Right lobe of liver (tissue), 6 donors: ENCODE data around the gene DNMT3A. TPM values are rescaled to one million over a fixed set of nuclear protein-coding genes. Genes with fewer than 3 reads are reported as not detected.

Experiments
- ATAC-seq, 4 donors: fragments of 200-7000 bp; cut with Tn5 transposase; one replicate each; pipeline ENCODE4 v1.9.1; 2020; ENCODE audit warnings: mild to moderate bottlenecking in 4 of 4, moderate library complexity in 4 of 4
- DNase-seq, 3 donors: peaks; one replicate each; pipeline ENCODE4 v3.0.0-alpha.2; 2020
- H3K27ac ChIP-seq, 3 donors: fragments of 200-600 bp; one replicate each; pipeline ENCODE4 v1.8.0; 2022
- H3K27me3 ChIP-seq, 2 donors: fragments of 200-600 bp; one replicate each; pipeline ENCODE4 v1.8.0; 2022
- H3K36me3 ChIP-seq, 4 donors: fragments of 200-600 bp; sonication (generic) in 1 of 4; one replicate each; pipeline versions ENCODE4 v1.5.1 to v1.8.0; 2017 to 2022; ENCODE audit warnings: control low read depth in 1 of 4
- H3K4me1 ChIP-seq, 4 donors: fragments of 200-600 bp; sonication (generic) in 1 of 4; one replicate each; pipeline versions ENCODE4 v1.5.1 to v1.8.0; 2017 to 2022; ENCODE audit warnings: control low read depth in 1 of 4
- H3K4me3 ChIP-seq, 3 donors: fragments of 200-600 bp; one replicate each; pipeline ENCODE4 v1.8.0; 2022
- H3K9me3 ChIP-seq, 4 donors: fragments of 200-600 bp; sonication (generic) in 1 of 4; one replicate each; pipeline versions ENCODE4 v1.5.1 to v1.8.0; 2017 to 2022; ENCODE audit warnings: control low read depth in 1 of 4
- CTCF ChIP-seq, 4 donors: fragments of 200-600 bp in 3 of 4; fragments of 450-650 bp in 1 of 4; IDR thresholded peaks; one replicate each; pipeline versions ENCODE4 v1.5.1 to v1.8.0; 2016 to 2022; ENCODE audit warnings: antibody characterized with exemption in 4 of 4, mild to moderate bottlenecking in 2 of 4
- POLR2A ChIP-seq: fragments of 450-650 bp; IDR thresholded peaks from one replicate; pipeline ENCODE4 v1.6.1; 2017; ENCODE audit warnings: antibody characterized with exemption, mild to moderate bottlenecking
- WGBS: methylation state at CpG from one replicate; pipeline ENCODE4 v1.1.6; 2018; ENCODE audit warnings: low coverage, low lambda C conversion rate; ENCODE audit not compliant: insufficient coverage; ENCODE audit errors: missing lambda C conversion rate; 5-methylcytosine and 5-hydroxymethylcytosine counted together
- intact Hi-C, 2 donors: fragments of 100-400 bp; cut with DNase I; formaldehyde crosslinking; loops; one replicate each; pipeline versions ENCODE4 v1.11.2 to v1.14.1; 2022
- total RNA-seq, 6 experiments: library from RNA; depleted of rRNA in 2 of 6; stranded (reverse); fragments of >200 nt in 2 of 6; fragmentation: NEBNext Ultra II Directional in 3 of 6; extraction: Animal tissue kit (Norgen Biotek cat#: 25700) in 3 of 6; gene quantifications; one replicate each; pipeline versions ENCODE4 v1.1.0 to v1.2.4, GENCODE V29; 2016 to 2023
- donor health status: DM: no; HTN: yes; CAD: no.
- donor health status: DM: no; HTN: no; CAD: no.
- donor health status: DM: no; HTN: no; CAD: no.
- donor health status: DM: no; HTN: yes; CAD: no.
- donor health status: DM: no; HTN: yes; CAD: no.

Gene DNMT3A
- total RNA-seq, 6 experiments from 2014 or later = 4.9 to 13.3 (median 9.3) TPM

- Histone ChIP-seq H3K4me1 (no peaks in the 10 kb centered on the region), H3K27ac (no peak overlapping the region), H3K27me3 (no peaks in the 10 kb centered on the region), H3K9me3 (no peaks in the 10 kb centered on the region), H3K36me3 (no peaks in the 10 kb centered on the region), H3K4me3 (no peak overlapping the region)
- WGBS = 82% methylated on average over 3 of the region's 9 CpGs
- intact Hi-C loops = no loop called here
- DNase-seq (no peak), ATAC-seq (no peak)
- TF ChIP-seq CTCF (IDR thresholded peaks at IDR 0.05) (no peak), POLR2A (no peak)
Observed at GRCh38 chr2:25367296-25367695, 25.6 kb upstream of the DNMT3A start.

DNA sequence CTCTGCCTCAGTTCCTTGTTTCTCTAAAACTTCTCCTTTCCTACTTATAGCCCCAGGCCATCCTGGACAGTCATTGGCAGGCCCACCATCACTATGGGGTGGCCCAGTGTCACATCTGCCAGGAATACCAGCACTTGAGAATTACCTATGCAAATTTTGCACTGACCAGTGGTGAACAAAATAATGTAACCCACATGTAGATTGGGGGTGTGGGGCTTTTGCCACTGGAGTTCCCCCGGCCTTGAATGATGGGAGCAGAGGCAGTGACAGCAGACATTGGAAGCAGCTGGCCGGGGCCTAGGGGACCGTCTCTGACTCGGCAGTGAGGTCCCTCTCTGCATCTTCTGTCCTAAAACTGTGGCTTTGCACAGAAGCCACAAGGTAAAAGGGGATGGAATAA lies 24.9 kb upstream of the DNMT3A start:
- Histone ChIP-seq H3K9me3 (no peaks in the 10 kb centered on the region), H3K36me3 (no peaks in the 10 kb centered on the region), H3K4me3 (no peak overlapping the region), H3K4me1 (no peaks in the 10 kb centered on the region), H3K27me3 (no peaks in the 10 kb centered on the region), H3K27ac (no peak overlapping the region)
- no peak for TF ChIP-seq CTCF (IDR thresholded peaks at IDR 0.05)
- TF ChIP-seq POLR2A = no peak
- DNase-seq (no peak), ATAC-seq (no peak)
- 88% methylated on average over 3 of the region's 4 CpGs for WGBS
- intact Hi-C loops = no loop called here

- no peak for ATAC-seq
- WGBS = 51% methylated on average over 5 of the region's 5 CpGs
- intact Hi-C loops = no loop called here
- DNase-seq = no peak
- H3K27me3 ChIP-seq = no peaks in the 10 kb centered on the region
- no peak overlapping the region for H3K4me3 ChIP-seq
- no peak overlapping the region for H3K27ac ChIP-seq
- no peaks in the 10 kb centered on the region for H3K4me1 ChIP-seq
- H3K9me3 ChIP-seq = no peaks in the 10 kb centered on the region
- H3K36me3 ChIP-seq = no peaks in the 10 kb centered on the region
- TF ChIP-seq POLR2A (no peak), CTCF (IDR thresholded peaks at IDR 0.05) (no peak)
Observed at GRCh38 chr2:25365241-25365640, 23.5 kb upstream of the DNMT3A start.

DNA sequence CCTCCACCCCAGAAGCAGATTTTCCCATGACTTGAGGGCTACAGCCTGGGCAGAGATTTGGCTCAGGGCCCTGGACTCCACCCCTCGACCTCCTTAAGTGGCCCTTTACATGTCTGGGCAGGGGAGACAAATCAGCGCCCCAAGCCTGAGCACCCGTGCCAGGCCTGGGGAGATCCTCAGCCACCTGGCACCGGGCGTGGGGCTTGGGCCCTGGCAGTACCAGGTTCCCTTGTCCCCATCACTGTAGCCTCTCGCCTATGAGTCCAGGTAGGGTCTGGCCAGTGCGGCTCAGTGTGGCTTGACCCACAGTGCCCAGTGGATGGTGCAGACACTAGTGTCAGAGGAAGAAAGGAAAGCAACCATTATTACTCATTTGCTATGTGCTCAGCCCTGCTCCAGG lies 22.0 kb upstream of the DNMT3A start:
- no peaks in the 10 kb centered on the region for H3K4me1 ChIP-seq
- no peaks in the 10 kb centered on the region for H3K9me3 ChIP-seq
- no peak overlapping the region for H3K27ac ChIP-seq
- H3K4me3 ChIP-seq = no peak overlapping the region
- no peaks in the 10 kb centered on the region for H3K36me3 ChIP-seq
- intact Hi-C loops = no loop called here
- WGBS = 100% methylated on average over 1 of the region's 7 CpGs
- ATAC-seq (no peak), DNase-seq (no peak)
- H3K27me3 ChIP-seq = no peaks in the 10 kb centered on the region
- TF ChIP-seq POLR2A (no peak), CTCF (IDR thresholded peaks at IDR 0.05) (no peak)
